GM18526 (cell line): ENCODE measurements around the gene PPIF.

Experiments
- POLR2A ChIP-seq: IDR thresholded peaks from 3 replicates; pipeline ENCODE4 v1.6.1; 2011; ENCODE audit not compliant: insufficient read length; ENCODE audit errors: extremely low read depth

PPIF gene

DNA sequence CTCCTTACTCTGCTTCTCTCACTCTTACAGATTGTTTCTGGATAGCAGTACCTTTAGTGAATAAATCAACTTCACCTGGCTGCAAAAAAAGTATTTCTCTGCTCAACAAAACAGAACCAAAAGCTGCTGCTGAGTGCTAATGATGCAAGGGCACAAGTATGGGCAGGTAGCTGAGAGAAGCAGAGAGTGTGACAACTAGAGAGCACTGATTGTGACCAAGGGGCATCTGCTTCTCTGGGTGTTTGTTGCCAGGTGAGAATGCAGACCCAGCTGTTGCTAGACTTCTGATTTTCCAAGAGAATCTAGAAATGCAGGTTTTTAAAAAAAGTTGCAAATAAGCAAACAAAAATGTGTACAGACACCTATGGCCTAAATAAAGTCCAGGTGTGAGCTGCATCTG is 25.3 kb upstream of the PPIF start:
- TF ChIP-seq POLR2A, result no peak

DNA sequence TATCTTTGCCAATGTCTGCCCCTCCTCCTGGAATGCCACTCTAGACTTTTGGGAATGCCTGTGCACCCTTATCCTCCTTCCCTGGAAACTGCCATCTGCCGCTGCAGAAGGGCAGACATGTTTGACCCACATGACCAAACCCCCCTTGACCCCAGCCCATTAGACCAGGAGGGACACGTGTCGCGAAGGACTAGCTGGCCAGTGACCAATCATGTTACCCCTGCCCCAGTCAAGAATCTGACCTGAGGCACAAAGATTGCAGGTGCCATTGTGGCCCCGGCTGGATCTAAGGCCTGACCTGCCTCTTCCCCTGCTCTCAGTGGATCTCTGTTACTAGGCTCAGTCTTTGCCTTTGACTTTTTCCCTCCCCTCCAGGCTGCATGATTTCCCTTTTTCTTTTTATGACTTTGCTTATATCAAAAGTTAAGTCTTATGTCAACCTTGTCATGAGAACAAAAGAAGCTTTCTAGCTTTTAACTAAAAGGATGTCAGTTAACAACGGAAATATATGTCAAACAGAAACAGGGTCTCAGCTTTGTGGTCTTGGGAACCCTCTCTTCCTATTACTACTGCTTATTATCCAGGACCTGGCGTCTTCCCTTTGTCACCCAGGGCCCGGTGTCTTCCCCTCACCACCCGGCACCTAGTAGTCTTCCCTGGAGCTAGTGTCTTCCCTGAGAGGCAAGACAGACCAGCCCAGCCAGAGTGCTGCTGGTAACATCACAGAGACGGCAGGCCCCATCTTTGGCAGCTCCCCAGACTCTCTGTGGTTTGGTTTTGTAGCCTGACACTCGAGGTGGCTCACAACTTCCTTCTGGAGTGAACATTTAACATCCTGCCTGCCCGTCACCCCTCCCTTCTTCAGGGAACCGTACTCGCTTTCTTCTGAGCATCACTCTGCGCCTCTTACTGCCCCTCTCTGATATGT is 24.4 kb upstream of the PPIF start:
- TF ChIP-seq POLR2A, result no peak

GRCh38 chr10:79323602-79324001 is 23.7 kb upstream of the PPIF start:
- TF ChIP-seq POLR2A, result no peak

DNA sequence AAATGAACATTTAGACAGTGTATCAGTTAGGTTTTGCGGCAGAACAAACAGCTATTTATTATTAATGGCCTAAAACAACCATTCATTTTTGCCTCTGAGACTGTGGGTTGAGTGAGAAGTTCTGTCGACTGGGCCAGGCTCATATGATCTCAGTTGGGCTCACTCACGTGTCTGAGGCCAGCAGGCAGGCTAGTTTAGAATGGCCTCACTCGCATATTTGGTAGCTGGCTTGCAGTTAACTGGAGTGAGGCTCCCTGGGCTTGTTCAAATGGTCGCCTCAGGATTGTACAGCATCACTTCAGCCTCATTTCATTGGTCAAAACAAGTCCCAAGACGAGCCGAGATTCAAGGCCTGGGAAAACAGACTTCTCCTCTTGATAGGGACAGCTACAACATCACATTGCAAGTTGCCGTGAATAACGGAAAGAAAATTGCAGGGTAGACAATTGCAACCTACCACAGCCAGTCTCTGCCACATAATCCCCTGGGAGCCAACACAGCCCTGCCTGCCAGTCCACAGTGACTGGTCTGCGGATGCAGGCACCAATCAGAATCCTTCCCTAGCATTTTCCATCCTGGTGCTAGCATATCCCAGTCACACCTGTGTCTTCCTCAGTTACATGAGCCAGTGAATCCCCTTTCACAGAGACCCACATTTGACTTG is 23.1 kb upstream of the PPIF start:
- no peak for TF ChIP-seq POLR2A

DNA sequence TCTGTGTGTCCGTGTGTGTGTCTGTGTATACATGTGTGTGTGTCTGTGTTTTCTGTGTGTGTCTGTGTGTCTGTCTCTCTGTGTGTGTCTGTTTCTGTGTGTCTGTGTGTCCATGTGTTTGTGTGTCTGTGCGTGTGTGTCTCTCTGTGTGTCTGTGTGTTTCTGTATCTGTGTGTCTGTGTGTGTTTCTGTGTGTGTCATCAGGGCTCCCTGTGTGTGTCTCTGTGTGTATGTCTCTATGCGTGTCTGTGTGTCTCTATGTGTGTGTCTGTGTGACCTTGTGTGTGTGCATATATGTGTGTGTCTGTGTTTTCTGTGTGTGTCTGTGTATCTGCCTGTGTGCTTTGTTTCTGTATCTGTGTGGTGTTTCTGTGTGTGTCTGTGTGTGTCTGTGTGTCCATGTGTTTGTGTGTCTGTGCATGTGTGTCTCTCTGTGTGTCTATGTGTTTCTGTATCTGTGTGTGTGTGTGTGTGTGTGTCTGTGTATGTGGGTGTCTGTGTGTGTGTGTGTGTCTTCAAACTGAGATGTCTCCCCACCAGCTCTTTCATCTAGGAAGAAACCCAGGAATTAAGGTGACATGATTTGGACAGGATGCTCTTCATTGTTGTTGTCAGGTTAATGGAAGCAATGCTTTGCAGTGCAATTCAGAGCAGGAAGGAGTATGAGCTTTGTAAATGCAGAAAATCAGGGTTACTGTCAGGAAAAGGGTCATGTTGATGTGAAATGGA is 20.7 kb upstream of the PPIF start:
- no peak for TF ChIP-seq POLR2A

GRCh38 chr10:79327090-79327457 is 20.2 kb upstream of the PPIF start:
- no peak for TF ChIP-seq POLR2A

- no peak for TF ChIP-seq POLR2A
Observed at GRCh38 chr10:79328147-79328701, 19.0 kb upstream of the PPIF start.

GRCh38 chr10:79328737-79329504 is 18.3 kb upstream of the PPIF start:
- no peak for TF ChIP-seq POLR2A

GRCh38 chr10:79329529-79329928 is 17.7 kb upstream of the PPIF start:
- TF ChIP-seq POLR2A, result no peak

DNA sequence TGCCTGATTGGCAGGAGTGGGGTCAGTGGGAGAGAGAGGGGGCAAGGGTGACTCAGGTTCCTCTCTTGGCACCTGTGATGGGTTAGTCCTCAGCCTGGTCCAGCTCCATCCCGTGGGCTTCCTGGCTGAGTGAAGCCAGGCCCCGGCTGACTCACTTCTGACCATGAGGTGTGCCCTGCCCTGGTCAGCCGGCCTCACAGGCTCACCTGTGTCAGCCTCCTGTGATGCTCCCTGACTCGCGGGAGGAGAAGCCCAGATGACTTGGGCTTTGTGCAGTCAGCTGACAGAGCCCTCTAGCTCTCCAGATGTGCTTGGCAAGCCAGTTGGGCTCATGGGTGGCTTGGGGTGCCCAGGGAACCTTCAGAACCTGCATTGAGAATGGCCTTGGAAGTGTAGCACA is 16.0 kb upstream of the PPIF start:
- no peak for TF ChIP-seq POLR2A

- peak; percentile 47 for TF ChIP-seq POLR2A
Observed at GRCh38 chr10:79331709-79332108, 15.6 kb upstream of the PPIF start.

GRCh38 chr10:79333513-79333912 is 13.8 kb upstream of the PPIF start:
- no peak for TF ChIP-seq POLR2A

GRCh38 chr10:79334573-79334972 is 12.7 kb upstream of the PPIF start:
- no peak for TF ChIP-seq POLR2A

DNA sequence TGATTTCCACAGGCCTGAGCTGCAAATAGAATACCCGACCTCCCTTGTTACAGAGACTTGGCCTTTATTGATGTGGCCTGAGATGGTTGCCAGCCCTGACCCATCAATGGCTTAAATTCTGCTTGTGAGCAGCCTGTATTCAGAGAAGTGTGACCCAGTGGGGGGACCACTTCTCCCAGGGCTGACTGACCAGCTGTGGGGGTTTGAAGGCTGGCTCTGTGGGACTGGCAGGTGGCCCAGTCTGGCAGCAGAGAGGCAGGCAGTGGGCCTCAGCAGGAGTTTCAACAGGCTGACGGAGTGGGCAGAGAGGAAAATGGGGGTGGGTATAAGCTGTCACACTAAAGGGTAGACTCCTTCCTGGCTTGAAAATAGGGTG is 12.2 kb upstream of the PPIF start:
- no peak for TF ChIP-seq POLR2A
